ENCODE results near the gene MAPKAP1. TPM values are rescaled to one million over a fixed set of nuclear protein-coding genes. Genes with fewer than 3 reads are reported as not detected.

MAPKAP1 gene
- total and polyA plus RNA-seq, 2 of the 13 experiments (the other 11 are each of a cell fraction or from before 2014, with no cell fraction given): 45.0 to 64.3 TPM

- TF ChIP-seq HDAC6 (IDR thresholded peaks at IDR 0.05; ENCODE audit: low read depth, low read length): no peak
- TF ChIP-seq, protein P1, sequence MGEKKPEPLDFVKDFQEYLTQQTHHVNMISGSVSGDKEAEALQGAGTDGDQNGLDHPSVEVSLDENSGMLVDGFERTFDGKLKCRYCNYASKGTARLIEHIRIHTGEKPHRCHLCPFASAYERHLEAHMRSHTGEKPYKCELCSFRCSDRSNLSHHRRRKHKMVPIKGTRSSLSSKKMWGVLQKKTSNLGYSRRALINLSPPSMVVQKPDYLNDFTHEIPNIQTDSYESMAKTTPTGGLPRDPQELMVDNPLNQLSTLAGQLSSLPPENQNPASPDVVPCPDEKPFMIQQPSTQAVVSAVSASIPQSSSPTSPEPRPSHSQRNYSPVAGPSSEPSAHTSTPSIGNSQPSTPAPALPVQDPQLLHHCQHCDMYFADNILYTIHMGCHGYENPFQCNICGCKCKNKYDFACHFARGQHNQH (CRISPR knock-in tag; IDR thresholded peaks at IDR 0.05): 0 out of 2 replicates have a peak, but pooled peaks have one; percentile 23
- no peak for TF ChIP-seq RXRA (CRISPR knock-in tag; IDR thresholded peaks at IDR 0.05)
- 0 out of 2 replicates have a peak, but pooled peaks have one; percentile 44 for TF ChIP-seq ZNF3 (CRISPR knock-in tag; IDR thresholded peaks at IDR 0.05)
- TF ChIP-seq GABPB1 (CRISPR knock-in tag; IDR thresholded peaks at IDR 0.05): no peak
- peak; percentile 35; the same call in 1 of the 2 replicates for TF ChIP-seq RARA (CRISPR knock-in tag; IDR thresholded peaks at IDR 0.05)
- TF ChIP-seq NFIC (IDR thresholded peaks at IDR 0.05; ENCODE audit: low read length): no peak
- TF ChIP-seq, protein P2, sequence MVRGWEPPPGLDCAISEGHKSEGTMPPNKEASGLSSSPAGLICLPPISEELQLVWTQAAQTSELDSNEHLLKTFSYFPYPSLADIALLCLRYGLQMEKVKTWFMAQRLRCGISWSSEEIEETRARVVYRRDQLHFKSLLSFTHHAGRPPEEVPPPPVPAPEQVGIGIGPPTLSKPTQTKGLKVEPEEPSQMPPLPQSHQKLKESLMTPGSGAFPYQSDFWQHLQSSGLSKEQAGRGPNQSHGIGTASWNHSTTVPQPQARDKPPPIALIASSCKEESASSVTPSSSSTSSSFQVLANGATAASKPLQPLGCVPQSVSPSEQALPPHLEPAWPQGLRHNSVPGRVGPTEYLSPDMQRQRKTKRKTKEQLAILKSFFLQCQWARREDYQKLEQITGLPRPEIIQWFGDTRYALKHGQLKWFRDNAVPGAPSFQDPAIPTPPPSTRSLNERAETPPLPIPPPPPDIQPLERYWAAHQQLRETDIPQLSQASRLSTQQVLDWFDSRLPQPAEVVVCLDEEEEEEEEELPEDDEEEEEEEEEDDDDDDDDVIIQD (CRISPR knock-in tag; IDR thresholded peaks at IDR 0.05; ENCODE audit: low read depth): 0 out of 2 replicates have a peak, but pooled peaks have one; percentile 29
- TF ChIP-seq STAG1 (CRISPR knock-in tag; IDR thresholded peaks at IDR 0.05): peak; percentile 55
- 0 out of 2 replicates have a peak, but pooled peaks have one; percentile 32 for TF ChIP-seq ZNF878 (CRISPR knock-in tag; IDR thresholded peaks at IDR 0.05)
- no peak for TF ChIP-seq SOX6 (IDR thresholded peaks at IDR 0.05)
- peak; percentile 55; the same call in 1 of the 2 replicates for TF ChIP-seq SOX6 (CRISPR knock-in tag; IDR thresholded peaks at IDR 0.05)
- TF ChIP-seq, protein P3, sequence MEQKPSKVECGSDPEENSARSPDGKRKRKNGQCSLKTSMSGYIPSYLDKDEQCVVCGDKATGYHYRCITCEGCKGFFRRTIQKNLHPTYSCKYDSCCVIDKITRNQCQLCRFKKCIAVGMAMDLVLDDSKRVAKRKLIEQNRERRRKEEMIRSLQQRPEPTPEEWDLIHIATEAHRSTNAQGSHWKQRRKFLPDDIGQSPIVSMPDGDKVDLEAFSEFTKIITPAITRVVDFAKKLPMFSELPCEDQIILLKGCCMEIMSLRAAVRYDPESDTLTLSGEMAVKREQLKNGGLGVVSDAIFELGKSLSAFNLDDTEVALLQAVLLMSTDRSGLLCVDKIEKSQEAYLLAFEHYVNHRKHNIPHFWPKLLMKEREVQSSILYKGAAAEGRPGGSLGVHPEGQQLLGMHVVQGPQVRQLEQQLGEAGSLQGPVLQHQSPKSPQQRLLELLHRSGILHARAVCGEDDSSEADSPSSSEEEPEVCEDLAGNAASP (CRISPR knock-in tag; IDR thresholded peaks at IDR 0.05; ENCODE audit: borderline replicate concordance): peak; percentile 24; the same call in 1 of the 2 replicates
- 0 out of 2 replicates have a peak, but pooled peaks have one; percentile 23 for TF ChIP-seq FOXK1 (CRISPR knock-in tag; IDR thresholded peaks at IDR 0.05; ENCODE audit: borderline replicate concordance, low read depth)
- TF ChIP-seq ZNF792 (CRISPR knock-in tag; IDR thresholded peaks at IDR 0.05): 0 out of 2 replicates have a peak, but pooled peaks have one; percentile 8
- TF ChIP-seq FOXP1 (IDR thresholded peaks at IDR 0.05): no peak
- TF ChIP-seq FOXP1 (CRISPR knock-in tag; IDR thresholded peaks at IDR 0.05): 0 out of 2 replicates have a peak, but pooled peaks have one; percentile 8
- TF ChIP-seq GZF1 (CRISPR knock-in tag; IDR thresholded peaks at IDR 0.05): no peak
- peak; percentile 43 for TF ChIP-seq HNF1B (CRISPR knock-in tag; IDR thresholded peaks at IDR 0.05)
- TF ChIP-seq, protein P4, sequence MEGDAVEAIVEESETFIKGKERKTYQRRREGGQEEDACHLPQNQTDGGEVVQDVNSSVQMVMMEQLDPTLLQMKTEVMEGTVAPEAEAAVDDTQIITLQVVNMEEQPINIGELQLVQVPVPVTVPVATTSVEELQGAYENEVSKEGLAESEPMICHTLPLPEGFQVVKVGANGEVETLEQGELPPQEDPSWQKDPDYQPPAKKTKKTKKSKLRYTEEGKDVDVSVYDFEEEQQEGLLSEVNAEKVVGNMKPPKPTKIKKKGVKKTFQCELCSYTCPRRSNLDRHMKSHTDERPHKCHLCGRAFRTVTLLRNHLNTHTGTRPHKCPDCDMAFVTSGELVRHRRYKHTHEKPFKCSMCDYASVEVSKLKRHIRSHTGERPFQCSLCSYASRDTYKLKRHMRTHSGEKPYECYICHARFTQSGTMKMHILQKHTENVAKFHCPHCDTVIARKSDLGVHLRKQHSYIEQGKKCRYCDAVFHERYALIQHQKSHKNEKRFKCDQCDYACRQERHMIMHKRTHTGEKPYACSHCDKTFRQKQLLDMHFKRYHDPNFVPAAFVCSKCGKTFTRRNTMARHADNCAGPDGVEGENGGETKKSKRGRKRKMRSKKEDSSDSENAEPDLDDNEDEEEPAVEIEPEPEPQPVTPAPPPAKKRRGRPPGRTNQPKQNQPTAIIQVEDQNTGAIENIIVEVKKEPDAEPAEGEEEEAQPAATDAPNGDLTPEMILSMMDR (CRISPR knock-in tag; IDR thresholded peaks at IDR 0.05): peak; percentile 73
- peak; percentile 65 for TF ChIP-seq BHLHE40 (IDR thresholded peaks at IDR 0.05; ENCODE audit: low read length)
- peak; percentile 41 for TF ChIP-seq SAP130 (CRISPR knock-in tag; IDR thresholded peaks at IDR 0.05; ENCODE audit: low read depth)
- TF ChIP-seq, protein P5, sequence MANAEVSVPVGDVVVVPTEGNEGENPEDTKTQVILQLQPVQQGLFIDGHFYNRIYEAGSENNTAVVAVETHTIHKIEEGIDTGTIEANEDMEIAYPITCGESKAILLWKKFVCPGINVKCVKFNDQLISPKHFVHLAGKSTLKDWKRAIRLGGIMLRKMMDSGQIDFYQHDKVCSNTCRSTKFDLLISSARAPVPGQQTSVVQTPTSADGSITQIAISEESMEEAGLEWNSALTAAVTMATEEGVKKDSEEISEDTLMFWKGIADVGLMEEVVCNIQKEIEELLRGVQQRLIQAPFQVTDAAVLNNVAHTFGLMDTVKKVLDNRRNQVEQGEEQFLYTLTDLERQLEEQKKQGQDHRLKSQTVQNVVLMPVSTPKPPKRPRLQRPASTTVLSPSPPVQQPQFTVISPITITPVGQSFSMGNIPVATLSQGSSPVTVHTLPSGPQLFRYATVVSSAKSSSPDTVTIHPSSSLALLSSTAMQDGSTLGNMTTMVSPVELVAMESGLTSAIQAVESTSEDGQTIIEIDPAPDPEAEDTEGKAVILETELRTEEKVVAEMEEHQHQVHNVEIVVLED (CRISPR knock-in tag; IDR thresholded peaks at IDR 0.05; ENCODE audit: borderline replicate concordance): no peak
Measured at GRCh38 chr9:125486152-125486508, 220.9 kb downstream of the MAPKAP1 start (continued).

All from HepG2 (cell line).